DOHH2 (cell line): ENCODE measurements around the gene LIMK1.

ENCODE experiments used
- CTCF ChIP-seq: fragments of 200-600 bp; sonication (generic); IDR thresholded peaks from one replicate; pipeline ENCODE4 v1.5.1; 2014; ENCODE audit warnings: antibody characterized with exemption, mild to moderate bottlenecking, low read depth, low read length; ENCODE audit not compliant: poor library complexity, severe bottlenecking
- EZH2phosphoT487 ChIP-seq: fragments of 200-600 bp; sonication (generic); IDR thresholded peaks from 2 replicates; pipeline ENCODE4 v1.6.1; 2017; ENCODE audit warnings: borderline replicate concordance, mild to moderate bottlenecking, antibody characterized with exemption, low read length, moderate library complexity, mixed read lengths

- no peak for TF ChIP-seq CTCF
- TF ChIP-seq EZH2phosphoT487: no peak
Observed at GRCh38 chr7:74121401-74122249, 38.0 kb downstream of the LIMK1 start.
